Suprapubic skin (tissue), 3 donors: ENCODE measurements around the gene FIP1L1.

ENCODE experiments used
- POLR2A ChIP-seq, 2 donors: fragments of 450-650 bp; IDR thresholded peaks; one replicate each; pipeline ENCODE4 v1.6.1; 2017; ENCODE audit warnings: antibody characterized with exemption in 2 of 2, mild to moderate bottlenecking in 2 of 2, moderate library complexity in 2 of 2
- TF ChIP-seq, protein P1 (sequence below), 2 donors: fragments of 200-600 bp in 1 of 2; fragments of 450-650 bp in 1 of 2; sonication (generic) in 1 of 2; IDR thresholded peaks; one replicate each; pipeline ENCODE4 v1.5.1; 2016 to 2019; ENCODE audit warnings: antibody characterized with exemption in 2 of 2, mild to moderate bottlenecking in 1 of 2, moderate library complexity in 1 of 2

DNA sequence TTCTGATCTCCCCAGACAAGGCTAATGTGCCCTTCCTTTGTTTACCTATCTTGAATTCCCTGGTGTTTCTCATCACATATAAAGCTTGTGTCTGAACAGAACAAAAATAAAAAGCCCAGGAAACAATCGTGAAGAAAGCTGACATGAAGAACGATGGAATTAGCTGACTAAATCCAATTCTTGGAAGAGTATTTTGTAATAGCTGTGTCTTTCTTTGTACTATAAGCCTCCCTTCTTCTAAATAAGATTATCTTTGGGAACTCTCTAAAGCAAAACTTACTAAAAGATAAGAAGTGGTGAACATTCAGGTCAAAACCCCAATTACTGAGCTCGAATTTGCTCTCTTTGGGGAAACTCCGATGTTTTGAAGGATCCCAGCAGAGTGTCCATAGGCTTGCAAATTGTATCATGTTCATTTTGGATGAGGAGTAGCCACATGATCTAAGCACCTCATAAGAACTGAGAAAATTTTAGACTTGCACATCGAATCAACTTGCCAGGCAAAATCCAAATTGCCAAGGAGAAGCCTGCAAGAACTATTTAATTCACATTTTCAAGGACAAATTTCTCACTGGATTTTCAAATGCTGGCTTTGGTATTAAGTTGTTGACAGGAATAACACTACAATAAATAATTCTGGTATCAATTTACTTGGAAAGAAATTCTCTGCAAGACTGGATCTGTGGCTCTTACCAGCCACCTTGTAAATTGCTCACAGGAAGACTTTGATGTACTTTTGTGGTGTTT is 107.6 kb downstream of the FIP1L1 start:
- TF ChIP-seq, protein P1, sequence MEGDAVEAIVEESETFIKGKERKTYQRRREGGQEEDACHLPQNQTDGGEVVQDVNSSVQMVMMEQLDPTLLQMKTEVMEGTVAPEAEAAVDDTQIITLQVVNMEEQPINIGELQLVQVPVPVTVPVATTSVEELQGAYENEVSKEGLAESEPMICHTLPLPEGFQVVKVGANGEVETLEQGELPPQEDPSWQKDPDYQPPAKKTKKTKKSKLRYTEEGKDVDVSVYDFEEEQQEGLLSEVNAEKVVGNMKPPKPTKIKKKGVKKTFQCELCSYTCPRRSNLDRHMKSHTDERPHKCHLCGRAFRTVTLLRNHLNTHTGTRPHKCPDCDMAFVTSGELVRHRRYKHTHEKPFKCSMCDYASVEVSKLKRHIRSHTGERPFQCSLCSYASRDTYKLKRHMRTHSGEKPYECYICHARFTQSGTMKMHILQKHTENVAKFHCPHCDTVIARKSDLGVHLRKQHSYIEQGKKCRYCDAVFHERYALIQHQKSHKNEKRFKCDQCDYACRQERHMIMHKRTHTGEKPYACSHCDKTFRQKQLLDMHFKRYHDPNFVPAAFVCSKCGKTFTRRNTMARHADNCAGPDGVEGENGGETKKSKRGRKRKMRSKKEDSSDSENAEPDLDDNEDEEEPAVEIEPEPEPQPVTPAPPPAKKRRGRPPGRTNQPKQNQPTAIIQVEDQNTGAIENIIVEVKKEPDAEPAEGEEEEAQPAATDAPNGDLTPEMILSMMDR (IDR thresholded peaks at IDR 0.05), result no peak
- no peak for TF ChIP-seq POLR2A (IDR thresholded peaks at IDR 0.05)
